ENCODE data around the gene PDZD8. TPM values are rescaled to one million over a fixed set of nuclear protein-coding genes. Genes with fewer than 3 reads are reported as not detected.

Gene PDZD8
- total RNA-seq, 1 donor from 2014 or later: 31.3 TPM

DNA sequence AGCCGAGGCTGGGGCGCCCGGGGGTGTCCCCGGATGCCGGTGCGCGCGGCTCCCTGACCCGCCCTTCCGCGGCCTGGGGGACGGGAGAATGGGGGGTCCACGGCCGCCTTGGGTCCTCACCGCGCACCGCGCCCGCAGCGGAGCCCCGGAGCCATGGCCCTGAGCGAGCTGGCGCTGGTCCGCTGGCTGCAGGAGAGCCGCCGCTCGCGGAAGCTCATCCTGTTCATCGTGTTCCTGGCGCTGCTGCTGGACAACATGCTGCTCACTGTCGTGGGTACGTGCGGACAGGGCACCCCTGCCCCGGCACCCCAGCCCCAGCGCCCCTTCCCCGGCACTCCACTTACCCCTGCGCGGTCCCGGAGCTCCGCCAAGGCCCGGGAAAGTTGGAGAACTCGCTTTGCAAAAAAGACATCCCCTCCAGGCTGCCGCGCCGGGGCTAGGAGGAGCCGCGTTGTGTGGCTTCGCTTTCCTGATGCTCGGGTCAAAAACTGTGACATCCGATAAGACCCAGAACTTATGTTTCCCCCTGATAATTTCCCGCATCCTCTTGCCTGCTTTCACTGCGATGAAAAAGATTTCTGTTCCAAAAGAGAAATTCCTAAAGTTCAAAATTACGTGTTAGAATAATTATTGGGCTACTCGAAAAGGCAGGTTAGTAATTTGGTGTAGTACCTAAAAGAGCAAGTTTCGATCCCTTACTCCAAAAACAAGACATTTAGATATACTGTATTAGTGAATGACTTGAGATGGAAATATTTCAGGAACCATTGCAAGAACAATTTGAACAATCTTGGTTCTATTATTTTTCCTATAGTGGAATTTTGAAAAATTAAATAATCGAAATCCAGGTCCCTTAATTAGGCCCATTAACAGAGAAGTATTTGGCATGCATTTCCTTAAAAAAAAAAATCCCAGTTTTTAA lies 133.4 kb downstream of the PDZD8 start:
- Histone ChIP-seq H3K4me1 (ENCODE audit: insufficient read depth, low read length) (no peaks in the 10 kb centered on the region), H3K27ac (ENCODE audit: low read depth, low read length) (no peak overlapping the region), H2AFZ (ENCODE audit: low read depth, low read length) (no peak overlapping the region), H3K9me3 (ENCODE audit: insufficient read depth, low read depth, low read length) (no peaks in the 10 kb centered on the region), H3K9ac (ENCODE audit: low read length) (no peak overlapping the region), H3K36me3 (ENCODE audit: insufficient read depth, low read length) (no peaks in the 10 kb centered on the region), H4K20me1 (ENCODE audit: insufficient read depth, low read length) (no peaks in the 10 kb centered on the region), H3K4me2 (ENCODE audit: low read length) (peak overlapping the region; percentile 54), H3K79me2 (ENCODE audit: insufficient read depth, low read length) (no peaks in the 10 kb centered on the region), H3K27me3 (ENCODE audit: insufficient read depth, low read length) (peaks cover 26% of the 10 kb centered on the region), H3K4me3 (ENCODE audit: insufficient read depth, low read depth, low read length) (no peak overlapping the region)
- H3K4me1 Mint-ChIP-seq (ENCODE audit: low read depth, unreplicated experiment): peaks cover 2% of the 10 kb centered on the region
- peaks cover 76% of the 10 kb centered on the region for H3K27me3 Mint-ChIP-seq (ENCODE audit: low read depth, unreplicated experiment)
- TF ChIP-seq, protein P1, sequence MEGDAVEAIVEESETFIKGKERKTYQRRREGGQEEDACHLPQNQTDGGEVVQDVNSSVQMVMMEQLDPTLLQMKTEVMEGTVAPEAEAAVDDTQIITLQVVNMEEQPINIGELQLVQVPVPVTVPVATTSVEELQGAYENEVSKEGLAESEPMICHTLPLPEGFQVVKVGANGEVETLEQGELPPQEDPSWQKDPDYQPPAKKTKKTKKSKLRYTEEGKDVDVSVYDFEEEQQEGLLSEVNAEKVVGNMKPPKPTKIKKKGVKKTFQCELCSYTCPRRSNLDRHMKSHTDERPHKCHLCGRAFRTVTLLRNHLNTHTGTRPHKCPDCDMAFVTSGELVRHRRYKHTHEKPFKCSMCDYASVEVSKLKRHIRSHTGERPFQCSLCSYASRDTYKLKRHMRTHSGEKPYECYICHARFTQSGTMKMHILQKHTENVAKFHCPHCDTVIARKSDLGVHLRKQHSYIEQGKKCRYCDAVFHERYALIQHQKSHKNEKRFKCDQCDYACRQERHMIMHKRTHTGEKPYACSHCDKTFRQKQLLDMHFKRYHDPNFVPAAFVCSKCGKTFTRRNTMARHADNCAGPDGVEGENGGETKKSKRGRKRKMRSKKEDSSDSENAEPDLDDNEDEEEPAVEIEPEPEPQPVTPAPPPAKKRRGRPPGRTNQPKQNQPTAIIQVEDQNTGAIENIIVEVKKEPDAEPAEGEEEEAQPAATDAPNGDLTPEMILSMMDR (IDR thresholded peaks at IDR 0.05; ENCODE audit: insufficient read depth, low read depth, low read length): no peak
- peak; percentile 66 for TF ChIP-seq EZH2 (IDR thresholded peaks at IDR 0.05; ENCODE audit: insufficient read depth, low read length)
- peak overlapping the region; percentile 18 for H3K4me3 Mint-ChIP-seq (ENCODE audit: unreplicated experiment)
- H3K27ac Mint-ChIP-seq (ENCODE audit: unreplicated experiment): no peak overlapping the region
- no peak for DNase-seq (ENCODE audit: low read depth)
- no peak for FAIRE-seq
- no peaks in the 10 kb centered on the region for H3K36me3 Mint-ChIP-seq (ENCODE audit: low read depth, unreplicated experiment)
- H3K9me3 Mint-ChIP-seq (ENCODE audit: unreplicated experiment): peaks cover under 1% of the 10 kb centered on the region

DNA sequence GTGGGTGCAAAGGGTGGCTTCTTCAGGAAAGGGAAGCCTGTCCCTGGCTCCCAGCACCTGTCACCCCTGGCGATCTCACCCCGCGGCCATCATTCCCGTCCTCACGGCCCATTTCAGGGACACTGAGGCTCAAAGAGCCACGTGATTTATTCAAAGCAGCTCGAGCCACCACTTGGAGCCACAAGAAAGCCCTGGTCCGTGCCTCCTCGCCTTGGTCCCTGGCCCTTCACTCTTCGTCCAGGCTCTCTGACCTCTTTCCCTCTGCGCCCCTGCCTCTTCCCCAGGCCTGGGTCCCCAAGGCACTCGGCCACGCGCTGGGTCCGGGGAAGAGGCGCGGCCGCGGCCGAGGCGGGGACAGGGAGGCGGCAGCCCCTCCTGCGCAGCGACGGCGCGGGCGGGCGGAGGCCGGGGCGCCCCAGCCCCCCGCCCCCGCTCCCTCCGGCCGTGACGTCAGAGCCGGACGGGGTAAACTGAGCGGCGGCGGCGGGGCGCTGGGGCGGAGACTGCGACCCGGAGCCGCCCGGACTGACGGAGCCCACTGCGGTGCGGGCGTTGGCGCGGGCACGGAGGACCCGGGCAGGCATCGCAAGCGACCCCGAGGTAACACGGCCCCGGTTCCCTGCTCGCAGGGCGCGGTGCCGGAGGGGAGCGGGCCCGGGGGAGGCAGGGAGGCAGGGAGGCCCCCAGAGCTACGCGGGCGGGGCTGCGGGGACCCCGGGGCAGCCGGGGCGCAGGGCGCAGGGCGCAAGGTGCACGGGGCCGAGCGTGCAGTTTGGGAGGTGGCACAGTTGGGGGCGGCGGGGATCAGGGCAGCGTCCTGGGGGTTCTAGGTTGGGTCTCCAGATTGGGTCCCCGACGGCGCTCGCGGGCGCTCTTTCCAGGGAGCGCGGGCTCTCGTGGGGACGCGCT lies 134.4 kb downstream of the PDZD8 start, which contains the start of gene SLC18A2:
SLC18A2 (plus strand) TSS at position 494 of the 909 bp plus-strand sequence. CDS start 580 bp downstream, outside the sequence.
- Histone ChIP-seq H3K4me1 (ENCODE audit: insufficient read depth, low read length) (no peaks in the 10 kb centered on the region), H3K36me3 (ENCODE audit: insufficient read depth, low read length) (no peaks in the 10 kb centered on the region), H3K4me3 (ENCODE audit: insufficient read depth, low read depth, low read length) (no peak within 1 kb of the TSS), H4K20me1 (ENCODE audit: insufficient read depth, low read length) (no peaks in the 10 kb centered on the region), H3K27me3 (ENCODE audit: insufficient read depth, low read length) (peaks cover 32% of the 10 kb centered on the region), H3K9me3 (ENCODE audit: insufficient read depth, low read depth, low read length) (no peaks in the 10 kb centered on the region), H2AFZ (ENCODE audit: low read depth, low read length) (peak within 1 kb of the TSS; percentile 34), H3K27ac (ENCODE audit: low read depth, low read length) (no peak within 1 kb of the TSS), H3K79me2 (ENCODE audit: insufficient read depth, low read length) (no peaks in the 10 kb centered on the region), H3K9ac (ENCODE audit: low read length) (no peak within 1 kb of the TSS), H3K4me2 (ENCODE audit: low read length) (peak within 1 kb of the TSS; percentile 54)
- peaks cover 2% of the 10 kb centered on the region for H3K9me3 Mint-ChIP-seq (ENCODE audit: unreplicated experiment)
- H3K36me3 Mint-ChIP-seq (ENCODE audit: low read depth, unreplicated experiment): no peaks in the 10 kb centered on the region
- H3K4me1 Mint-ChIP-seq (ENCODE audit: low read depth, unreplicated experiment): peaks cover 2% of the 10 kb centered on the region
- H3K4me3 Mint-ChIP-seq (ENCODE audit: unreplicated experiment): peak within 1 kb of the TSS; percentile 45
- peaks cover 82% of the 10 kb centered on the region for H3K27me3 Mint-ChIP-seq (ENCODE audit: low read depth, unreplicated experiment)
- DNase-seq (ENCODE audit: low read depth) (no peak), FAIRE-seq (no peak)
- peak; percentile 80 for TF ChIP-seq EZH2 (IDR thresholded peaks at IDR 0.05; ENCODE audit: insufficient read depth, low read length)
- TF ChIP-seq, protein P1 (IDR thresholded peaks at IDR 0.05; ENCODE audit: insufficient read depth, low read depth, low read length): no peak
- no peak within 1 kb of the TSS for H3K27ac Mint-ChIP-seq (ENCODE audit: unreplicated experiment)
